Measurements from ENCODE around the gene PCDHGA10. TPM values are rescaled to one million over a fixed set of nuclear protein-coding genes. Genes with fewer than 3 reads are reported as not detected.
"Not testable (repeated sequence)": the region's sequence is repeated elsewhere in the genome, so short reads cannot be mapped to it uniquely, and the experiment has no call there.

Gene PCDHGA10
- total RNA-seq, 1 donor from 2014 or later = 6.2 TPM

DNA sequence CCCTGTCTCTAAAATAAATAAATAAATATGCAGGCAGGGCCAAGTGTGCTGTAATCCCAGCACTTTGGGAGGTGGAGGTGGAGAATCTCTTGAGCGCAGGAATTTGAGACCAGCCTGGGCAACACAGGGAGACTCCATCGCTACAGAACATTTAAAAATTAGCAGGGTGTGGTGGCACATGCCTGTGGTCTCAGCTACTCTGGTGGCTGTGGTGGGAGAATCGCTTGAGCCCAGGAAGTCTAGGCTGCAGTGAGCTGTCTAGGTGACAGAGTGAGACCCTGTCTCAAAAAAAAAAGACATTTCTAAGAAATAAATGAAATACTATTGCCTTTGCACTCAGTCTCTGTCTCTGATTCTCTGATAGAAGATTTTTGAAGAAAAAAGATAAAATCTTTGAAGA lies 1.2 kb upstream of the PCDHGA10 start:
- H3K27me3 ChIP-seq = peaks cover 11% of the 10 kb centered on the region
- DNase-seq = no peak
- no peak overlapping the region for H3K4me3 ChIP-seq
- H3K9me3 ChIP-seq = peaks cover 49% of the 10 kb centered on the region
- H3K4me1 ChIP-seq = no peaks in the 10 kb centered on the region
- no peak overlapping the region for H3K27ac ChIP-seq
- H3K36me3 ChIP-seq = no peaks in the 10 kb centered on the region
- intact Hi-C loops (cut with DNase I) = no loop called here
- ATAC-seq = no peak
- TF ChIP-seq, protein P1, sequence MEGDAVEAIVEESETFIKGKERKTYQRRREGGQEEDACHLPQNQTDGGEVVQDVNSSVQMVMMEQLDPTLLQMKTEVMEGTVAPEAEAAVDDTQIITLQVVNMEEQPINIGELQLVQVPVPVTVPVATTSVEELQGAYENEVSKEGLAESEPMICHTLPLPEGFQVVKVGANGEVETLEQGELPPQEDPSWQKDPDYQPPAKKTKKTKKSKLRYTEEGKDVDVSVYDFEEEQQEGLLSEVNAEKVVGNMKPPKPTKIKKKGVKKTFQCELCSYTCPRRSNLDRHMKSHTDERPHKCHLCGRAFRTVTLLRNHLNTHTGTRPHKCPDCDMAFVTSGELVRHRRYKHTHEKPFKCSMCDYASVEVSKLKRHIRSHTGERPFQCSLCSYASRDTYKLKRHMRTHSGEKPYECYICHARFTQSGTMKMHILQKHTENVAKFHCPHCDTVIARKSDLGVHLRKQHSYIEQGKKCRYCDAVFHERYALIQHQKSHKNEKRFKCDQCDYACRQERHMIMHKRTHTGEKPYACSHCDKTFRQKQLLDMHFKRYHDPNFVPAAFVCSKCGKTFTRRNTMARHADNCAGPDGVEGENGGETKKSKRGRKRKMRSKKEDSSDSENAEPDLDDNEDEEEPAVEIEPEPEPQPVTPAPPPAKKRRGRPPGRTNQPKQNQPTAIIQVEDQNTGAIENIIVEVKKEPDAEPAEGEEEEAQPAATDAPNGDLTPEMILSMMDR (IDR thresholded peaks at IDR 0.05) = no peak

DNA sequence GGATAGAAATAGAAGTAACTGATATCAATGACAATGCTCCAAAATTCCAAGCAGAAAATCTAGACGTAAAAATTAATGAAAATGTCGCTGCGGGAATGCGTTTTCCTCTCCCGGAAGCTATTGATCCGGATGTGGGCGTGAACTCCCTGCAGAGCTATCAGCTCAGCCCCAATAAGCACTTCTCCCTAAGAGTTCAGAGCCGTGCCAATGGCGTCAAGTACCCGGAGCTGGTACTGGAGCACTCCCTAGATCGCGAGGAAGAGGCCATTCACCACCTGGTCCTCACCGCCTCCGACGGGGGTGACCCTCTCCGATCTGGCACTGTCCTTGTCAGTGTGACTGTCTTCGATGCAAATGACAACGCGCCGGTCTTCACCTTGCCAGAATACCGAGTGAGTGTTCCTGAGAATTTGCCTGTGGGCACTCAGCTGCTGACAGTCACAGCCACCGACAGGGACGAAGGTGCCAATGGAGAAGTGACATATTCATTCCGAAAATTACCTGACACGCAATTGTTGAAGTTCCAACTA lies 818 bp downstream of the PCDHGA10 start:
- peaks cover 11% of the 10 kb centered on the region for H3K27me3 ChIP-seq
- DNase-seq = no peak
- intact Hi-C loops (cut with DNase I) = no loop called here
- no peaks in the 10 kb centered on the region for H3K36me3 ChIP-seq
- no peak for ATAC-seq
- H3K4me1 ChIP-seq = no peaks in the 10 kb centered on the region
- H3K9me3 ChIP-seq = peaks cover 53% of the 10 kb centered on the region
- no peak overlapping the region for H3K27ac ChIP-seq
- TF ChIP-seq, protein P1 (IDR thresholded peaks at IDR 0.05) = no peak
- peak overlapping the region; percentile 39 for H3K4me3 ChIP-seq

DNA sequence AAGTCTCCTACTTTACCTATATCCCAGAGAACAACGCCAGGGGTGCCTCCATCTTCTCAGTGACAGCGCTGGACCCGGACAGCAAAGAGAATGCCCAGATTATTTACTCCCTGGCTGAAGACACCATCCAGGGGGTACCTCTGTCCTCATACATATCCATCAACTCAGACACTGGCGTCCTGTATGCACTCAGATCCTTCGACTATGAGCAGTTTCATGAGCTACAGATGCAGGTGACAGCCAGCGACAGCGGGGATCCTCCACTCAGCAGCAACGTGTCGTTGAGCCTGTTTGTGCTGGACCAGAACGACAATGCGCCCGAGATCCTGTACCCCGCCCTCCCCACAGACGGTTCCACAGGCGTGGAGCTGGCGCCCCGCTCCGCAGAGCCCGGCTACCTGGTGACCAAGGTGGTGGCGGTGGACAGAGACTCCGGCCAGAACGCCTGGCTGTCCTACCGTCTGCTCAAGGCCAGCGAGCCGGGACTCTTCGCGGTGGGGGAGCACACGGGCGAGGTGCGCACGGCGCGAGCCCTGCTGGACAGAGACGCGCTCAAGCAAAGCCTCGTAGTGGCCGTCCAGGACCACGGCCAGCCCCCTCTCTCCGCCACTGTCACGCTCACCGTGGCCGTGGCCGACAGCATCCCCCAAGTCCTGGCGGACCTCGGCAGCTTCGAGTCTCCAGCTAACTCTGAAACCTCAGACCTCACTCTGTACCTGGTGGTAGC lies 1.9 kb downstream of the PCDHGA10 start:
- H3K4me3 ChIP-seq; intact Hi-C loops (cut with DNase I): not testable (repeated sequence)

DNA sequence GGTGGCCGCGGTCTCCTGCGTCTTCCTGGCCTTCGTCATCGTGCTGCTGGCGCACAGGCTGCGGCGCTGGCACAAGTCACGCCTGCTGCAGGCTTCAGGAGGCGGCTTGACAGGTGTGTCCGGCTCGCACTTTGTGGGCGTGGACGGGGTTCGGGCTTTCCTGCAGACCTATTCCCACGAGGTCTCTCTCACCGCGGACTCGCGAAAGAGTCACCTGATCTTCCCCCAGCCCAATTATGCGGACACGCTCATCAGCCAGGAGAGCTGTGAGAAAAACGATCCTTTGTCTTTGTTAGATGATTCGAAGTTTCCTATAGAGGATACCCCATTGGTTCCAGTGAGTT lies 2.5 kb downstream of the PCDHGA10 start:
- H3K4me3 ChIP-seq; DNase-seq; H3K36me3 ChIP-seq; intact Hi-C loops (cut with DNase I); ATAC-seq; H3K4me1 ChIP-seq; H3K27ac ChIP-seq: not testable (repeated sequence)
- H3K27me3 ChIP-seq = peaks cover 12% of the 10 kb centered on the region
- H3K9me3 ChIP-seq = peaks cover 55% of the 10 kb centered on the region

More for the DNA sequence above, 1.9 kb downstream of the PCDHGA10 start:
- not testable (repeated sequence) for H3K36me3 ChIP-seq, H3K27ac ChIP-seq, ATAC-seq, H3K4me1 ChIP-seq, DNase-seq
- Histone ChIP-seq H3K27me3 (peaks cover 16% of the 10 kb centered on the region), H3K9me3 (peaks cover 53% of the 10 kb centered on the region)

DNA sequence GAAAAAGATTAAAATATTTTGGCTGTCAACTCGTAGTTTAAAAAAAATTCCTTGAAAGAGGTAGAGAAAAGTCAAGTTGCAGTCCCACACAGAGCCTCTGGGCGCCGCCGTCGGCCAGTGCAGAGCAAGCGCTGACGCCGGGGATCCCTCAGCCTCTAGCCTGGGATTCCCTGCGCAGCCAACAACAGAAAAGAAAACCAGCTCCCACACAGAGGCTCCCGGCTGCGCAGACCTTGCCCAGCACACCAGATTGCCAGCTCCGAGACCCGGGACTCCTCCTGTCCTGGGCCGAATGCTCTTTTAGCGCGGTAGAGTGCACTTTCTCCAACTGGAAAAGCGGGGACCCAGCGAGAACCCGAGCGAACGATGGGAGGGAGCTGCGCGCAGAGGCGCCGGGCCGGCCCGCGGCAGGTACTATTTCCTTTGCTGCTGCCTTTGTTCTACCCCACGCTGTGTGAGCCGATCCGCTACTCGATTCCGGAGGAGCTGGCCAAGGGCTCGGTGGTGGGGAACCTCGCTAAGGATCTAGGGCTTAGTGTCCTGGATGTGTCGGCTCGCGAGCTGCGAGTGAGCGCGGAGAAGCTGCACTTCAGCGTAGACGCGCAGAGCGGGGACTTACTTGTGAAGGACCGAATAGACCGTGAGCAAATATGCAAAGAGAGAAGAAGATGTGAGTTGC lies 4.8 kb downstream of the PCDHGA10 start, which contains the start of gene PCDHGB7:
Gene PCDHGB7, plus strand, starts transcription at position 184 of the 679 bp plus-strand sequence. Its CDS starts 183 bp downstream, at position 367.
- H3K4me1 ChIP-seq; H3K27me3 ChIP-seq; H3K36me3 ChIP-seq; intact Hi-C loops (cut with DNase I): not testable (repeated sequence)
- peak within 1 kb of the TSS; percentile 46 for H3K4me3 ChIP-seq
- TF ChIP-seq, protein P1 (IDR thresholded peaks at IDR 0.05) = peak; percentile 67
- H3K9me3 ChIP-seq = peaks cover 63% of the 10 kb centered on the region
- H3K27ac ChIP-seq = peak within 1 kb of the TSS; percentile 48
- ATAC-seq (peak; percentile 94), DNase-seq (peak; percentile 89)

DNA sequence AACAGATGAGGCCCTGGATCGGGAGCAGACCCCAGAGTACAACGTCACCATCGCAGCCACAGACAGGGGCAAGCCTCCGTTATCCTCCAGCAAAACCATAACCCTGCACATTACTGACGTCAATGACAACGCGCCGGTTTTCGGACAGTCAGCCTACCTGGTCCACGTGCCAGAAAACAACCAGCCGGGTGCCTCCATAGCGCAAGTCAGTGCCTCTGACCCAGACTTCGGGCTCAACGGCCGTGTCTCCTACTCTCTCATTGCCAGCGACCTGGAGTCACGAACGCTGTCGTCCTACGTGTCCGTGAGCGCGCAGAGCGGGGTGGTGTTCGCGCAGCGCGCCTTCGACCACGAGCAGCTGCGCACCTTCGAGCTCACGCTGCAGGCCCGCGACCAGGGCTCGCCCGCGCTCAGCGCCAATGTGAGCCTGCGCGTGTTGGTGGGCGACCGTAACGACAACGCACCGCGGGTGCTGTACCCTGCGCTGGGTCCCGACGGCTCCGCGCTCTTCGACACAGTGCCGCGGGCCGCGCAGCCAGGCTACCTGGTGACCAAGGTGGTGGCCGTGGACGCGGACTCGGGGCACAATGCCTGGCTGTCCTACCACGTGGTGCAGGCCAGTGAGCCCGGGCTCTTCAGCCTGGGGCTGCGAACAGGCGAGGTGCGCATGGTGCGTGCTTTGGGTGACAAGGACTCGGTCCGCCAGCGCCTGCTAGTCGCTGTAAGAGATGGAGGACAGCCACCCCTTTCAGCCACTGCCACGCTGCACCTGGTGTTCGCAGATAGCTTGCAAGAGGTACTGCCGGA lies 6.5 kb downstream of the PCDHGA10 start:
- intact Hi-C loops (cut with DNase I) = no loop called here

More for the DNA sequence above, 6.5 kb downstream of the PCDHGA10 start:
- Histone ChIP-seq H3K27ac (no peak overlapping the region), H3K4me1 (no peaks in the 10 kb centered on the region), H3K27me3 (peaks cover 9% of the 10 kb centered on the region), H3K4me3 (no peak overlapping the region), H3K9me3 (peaks cover 65% of the 10 kb centered on the region), H3K36me3 (no peaks in the 10 kb centered on the region)
- ATAC-seq (no peak), DNase-seq (no peak)
- TF ChIP-seq, protein P1 (IDR thresholded peaks at IDR 0.05) = no peak

All from upper lobe of right lung (tissue), 1 donor.